ENCODE results near the gene BSPRY. TPM values are rescaled to one million over a fixed set of nuclear protein-coding genes. Genes with fewer than 3 reads are reported as not detected.

Gene BSPRY
- total RNA-seq, 1 donor from 2014 or later = not detected

DNA sequence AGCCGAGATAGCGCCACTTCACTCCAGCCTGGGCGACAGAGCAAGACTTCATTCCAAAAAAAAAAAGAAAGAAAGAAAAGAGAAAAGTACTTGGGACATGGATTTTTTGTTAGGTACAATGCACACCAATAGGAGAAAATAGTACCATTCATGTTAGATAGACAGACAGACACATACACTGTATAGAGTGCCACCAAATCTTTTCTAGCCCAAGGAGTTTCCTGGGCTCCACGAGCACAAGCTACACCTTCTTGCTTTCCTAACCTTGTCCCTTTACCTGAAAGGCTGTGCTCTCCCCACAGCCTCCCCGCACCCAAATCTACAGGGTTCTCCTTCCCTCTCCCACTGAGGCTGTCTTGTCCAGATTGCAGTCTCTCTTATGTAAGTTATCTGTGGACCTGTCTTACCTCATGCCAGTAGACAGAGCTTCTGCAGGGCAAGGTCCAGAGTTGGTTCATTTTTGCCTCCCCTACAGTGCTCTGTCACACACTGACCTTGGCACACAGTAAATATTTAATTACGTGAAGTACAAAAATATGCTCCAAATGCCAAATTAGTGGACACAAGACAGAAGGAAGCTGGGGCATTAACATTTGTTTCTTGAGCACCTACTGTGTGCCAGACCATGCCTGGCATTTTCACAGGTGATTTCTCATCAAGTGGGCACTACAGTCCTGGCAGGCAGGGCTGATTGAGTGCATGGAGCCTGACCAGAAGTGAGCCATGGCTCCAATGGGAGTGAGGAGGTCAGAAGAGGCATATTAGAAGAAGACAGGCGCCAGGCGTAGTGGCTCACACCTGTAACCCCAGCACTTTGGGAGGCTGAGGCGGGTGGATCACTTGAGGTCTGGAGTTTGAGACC, 45.9 kb downstream of the BSPRY start:
- Mint-ChIP-seq H3K36me3 (ENCODE audit: low read depth) (peaks cover 6% of the 10 kb centered on the region), H3K4me3 (ENCODE audit: unreplicated experiment) (no peak overlapping the region), H3K27ac (ENCODE audit: unreplicated experiment) (no peak overlapping the region), H3K4me1 (ENCODE audit: low read depth) (peaks cover 12% of the 10 kb centered on the region), H3K27me3 (ENCODE audit: low read depth) (no peaks in the 10 kb centered on the region), H3K9me3 (ENCODE audit: low read depth) (no peaks in the 10 kb centered on the region)
- TF ChIP-seq, protein P1, sequence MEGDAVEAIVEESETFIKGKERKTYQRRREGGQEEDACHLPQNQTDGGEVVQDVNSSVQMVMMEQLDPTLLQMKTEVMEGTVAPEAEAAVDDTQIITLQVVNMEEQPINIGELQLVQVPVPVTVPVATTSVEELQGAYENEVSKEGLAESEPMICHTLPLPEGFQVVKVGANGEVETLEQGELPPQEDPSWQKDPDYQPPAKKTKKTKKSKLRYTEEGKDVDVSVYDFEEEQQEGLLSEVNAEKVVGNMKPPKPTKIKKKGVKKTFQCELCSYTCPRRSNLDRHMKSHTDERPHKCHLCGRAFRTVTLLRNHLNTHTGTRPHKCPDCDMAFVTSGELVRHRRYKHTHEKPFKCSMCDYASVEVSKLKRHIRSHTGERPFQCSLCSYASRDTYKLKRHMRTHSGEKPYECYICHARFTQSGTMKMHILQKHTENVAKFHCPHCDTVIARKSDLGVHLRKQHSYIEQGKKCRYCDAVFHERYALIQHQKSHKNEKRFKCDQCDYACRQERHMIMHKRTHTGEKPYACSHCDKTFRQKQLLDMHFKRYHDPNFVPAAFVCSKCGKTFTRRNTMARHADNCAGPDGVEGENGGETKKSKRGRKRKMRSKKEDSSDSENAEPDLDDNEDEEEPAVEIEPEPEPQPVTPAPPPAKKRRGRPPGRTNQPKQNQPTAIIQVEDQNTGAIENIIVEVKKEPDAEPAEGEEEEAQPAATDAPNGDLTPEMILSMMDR (IDR thresholded peaks at IDR 0.05) = no peak
- DNase-seq (ENCODE audit: low spot score) = no peak

DNA sequence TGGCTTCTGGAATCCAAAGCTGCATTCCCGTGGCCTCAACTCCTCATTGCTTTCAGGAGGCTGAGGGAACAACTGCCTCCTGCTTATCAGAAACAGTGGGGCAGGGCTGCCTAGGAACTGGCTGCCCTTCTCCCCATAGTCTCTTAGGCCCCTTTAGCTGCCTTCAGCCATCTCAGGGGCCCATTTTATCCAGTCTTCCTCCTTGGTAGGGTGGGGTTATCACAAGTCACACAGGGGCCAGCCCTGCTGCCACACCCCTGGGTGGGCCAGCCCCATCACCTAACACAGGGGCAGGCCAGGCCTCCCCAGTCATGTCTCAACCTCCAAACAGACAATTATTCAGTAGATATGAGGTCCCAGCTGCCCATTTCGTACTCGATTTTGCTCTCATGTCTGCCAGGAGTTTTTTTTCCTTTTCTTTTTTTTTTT, 47.9 kb downstream of the BSPRY start:
- Mint-ChIP-seq H3K4me1 (ENCODE audit: low read depth) (peaks cover 24% of the 10 kb centered on the region), H3K27ac (ENCODE audit: unreplicated experiment) (no peak overlapping the region), H3K27me3 (ENCODE audit: low read depth) (no peaks in the 10 kb centered on the region), H3K4me3 (ENCODE audit: unreplicated experiment) (no peak overlapping the region), H3K36me3 (ENCODE audit: low read depth) (no peaks in the 10 kb centered on the region), H3K9me3 (ENCODE audit: low read depth) (no peaks in the 10 kb centered on the region)
- DNase-seq (ENCODE audit: low spot score) = no peak
- TF ChIP-seq, protein P1 (IDR thresholded peaks at IDR 0.05) = no peak

DNA sequence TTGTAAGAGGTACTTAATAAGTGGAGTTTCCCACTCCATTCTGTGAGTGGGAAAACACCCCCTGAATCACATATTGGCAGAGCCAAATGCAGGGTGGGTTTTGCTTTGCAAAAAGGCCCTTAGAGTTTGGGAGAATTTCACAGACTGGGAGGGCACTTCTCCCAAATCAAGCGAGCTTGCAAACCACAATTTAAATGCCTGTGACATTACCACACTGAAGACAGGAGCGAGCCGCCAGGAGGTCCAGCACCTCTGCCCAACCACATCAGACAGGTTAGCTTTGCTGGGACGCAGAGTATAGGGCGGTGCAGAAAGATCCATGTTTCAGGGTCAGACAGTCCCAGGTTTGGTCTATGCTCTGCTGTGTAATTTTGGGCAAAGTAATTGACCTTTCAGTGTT, 49.5 kb downstream of the BSPRY start:
- no peak overlapping the region for H3K4me3 Mint-ChIP-seq (ENCODE audit: unreplicated experiment)
- no peaks in the 10 kb centered on the region for H3K36me3 Mint-ChIP-seq (ENCODE audit: low read depth)
- H3K27ac Mint-ChIP-seq (ENCODE audit: unreplicated experiment) = no peak overlapping the region
- H3K9me3 Mint-ChIP-seq (ENCODE audit: low read depth) = no peaks in the 10 kb centered on the region
- H3K4me1 Mint-ChIP-seq (ENCODE audit: low read depth) = peaks cover 24% of the 10 kb centered on the region
- no peaks in the 10 kb centered on the region for H3K27me3 Mint-ChIP-seq (ENCODE audit: low read depth)
- DNase-seq (ENCODE audit: low spot score) = no peak
- TF ChIP-seq, protein P1 (IDR thresholded peaks at IDR 0.05) = no peak

DNA sequence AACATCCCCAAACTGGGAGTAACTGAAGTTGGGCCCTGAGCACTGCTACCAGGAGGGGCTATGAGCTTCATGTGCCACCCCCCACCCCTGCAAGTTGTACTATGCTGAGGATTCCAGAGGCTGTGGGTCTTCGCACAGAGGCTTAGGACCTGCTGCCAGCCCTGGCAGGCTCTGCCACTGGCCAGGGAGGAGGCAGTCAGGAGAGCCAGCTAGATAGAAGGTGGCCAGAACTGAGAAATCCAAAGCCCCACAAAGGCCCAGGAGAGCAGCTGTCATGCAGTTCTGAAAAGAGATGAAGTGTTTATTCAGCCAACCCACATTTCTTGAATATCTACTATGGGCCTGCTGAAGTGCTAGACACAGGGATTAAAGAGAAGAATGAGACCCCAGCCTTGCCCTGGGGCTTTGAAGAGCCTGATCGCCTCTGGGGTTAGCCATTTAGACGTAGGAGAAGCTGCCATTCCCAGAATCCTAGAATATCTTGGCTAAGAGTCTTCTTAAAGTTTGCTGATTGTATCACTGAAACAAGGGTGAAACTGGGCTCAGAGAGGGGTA, 50.4 kb downstream of the BSPRY start:
- no peaks in the 10 kb centered on the region for H3K27me3 Mint-ChIP-seq (ENCODE audit: low read depth)
- no peaks in the 10 kb centered on the region for H3K9me3 Mint-ChIP-seq (ENCODE audit: low read depth)
- no peak overlapping the region for H3K27ac Mint-ChIP-seq (ENCODE audit: unreplicated experiment)
- TF ChIP-seq, protein P1 (IDR thresholded peaks at IDR 0.05) = no peak
- H3K4me1 Mint-ChIP-seq (ENCODE audit: low read depth) = peaks cover 24% of the 10 kb centered on the region
- H3K4me3 Mint-ChIP-seq (ENCODE audit: unreplicated experiment) = peak overlapping the region; percentile 87
- no peak for DNase-seq (ENCODE audit: low spot score)
- H3K36me3 Mint-ChIP-seq (ENCODE audit: low read depth) = no peaks in the 10 kb centered on the region

- H3K27me3 Mint-ChIP-seq (ENCODE audit: low read depth) = no peaks in the 10 kb centered on the region
- TF ChIP-seq, protein P1 (IDR thresholded peaks at IDR 0.05) = peak; percentile 98
- H3K27ac Mint-ChIP-seq (ENCODE audit: unreplicated experiment) = peak within 1 kb of the TSS; percentile 85
Measured at GRCh38 chr9:113401027-113401792, 51.9 kb downstream of the BSPRY start, which contains the start of gene ALAD. Gene ALAD, minus strand, starts transcription at chr9:113401284. Its CDS starts 7,725 bp downstream, at chr9:113393559.

More at GRCh38 chr9:113401027-113401792, 51.9 kb downstream of the BSPRY start, which contains the start of gene ALAD:
- DNase-seq (ENCODE audit: low spot score) = peak; percentile 99
- Mint-ChIP-seq H3K4me3 (ENCODE audit: unreplicated experiment) (peak within 1 kb of the TSS; percentile 87), H3K36me3 (ENCODE audit: low read depth) (no peaks in the 10 kb centered on the region), H3K4me1 (ENCODE audit: low read depth) (peaks cover 24% of the 10 kb centered on the region), H3K9me3 (ENCODE audit: low read depth) (no peaks in the 10 kb centered on the region)
